ENCODE data around the gene ENOX1.

ENOX1 gene

DNA sequence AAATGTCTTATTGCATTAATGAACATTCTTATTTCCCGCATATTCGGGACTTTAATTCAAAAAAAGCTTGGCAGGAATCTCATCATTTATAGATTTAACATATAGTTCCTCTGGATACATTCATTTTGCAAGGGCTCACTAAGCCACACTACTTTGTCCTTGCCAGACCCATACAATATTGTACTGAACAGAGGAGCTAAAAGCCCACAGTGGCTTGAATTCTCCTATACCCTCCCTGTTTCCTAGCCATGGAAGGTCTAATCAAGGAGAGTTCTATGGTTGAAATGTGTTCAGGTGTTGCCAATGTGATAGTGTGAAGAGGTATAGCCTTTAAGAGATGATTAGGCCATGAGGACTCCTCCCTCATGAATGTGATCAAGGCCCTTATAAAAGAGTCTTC is 298.9 kb downstream of the ENOX1 start:
- H3K27me3 ChIP-seq (ENCODE audit: insufficient read depth, low read length), result no peaks in the 10 kb centered on the region

DNA sequence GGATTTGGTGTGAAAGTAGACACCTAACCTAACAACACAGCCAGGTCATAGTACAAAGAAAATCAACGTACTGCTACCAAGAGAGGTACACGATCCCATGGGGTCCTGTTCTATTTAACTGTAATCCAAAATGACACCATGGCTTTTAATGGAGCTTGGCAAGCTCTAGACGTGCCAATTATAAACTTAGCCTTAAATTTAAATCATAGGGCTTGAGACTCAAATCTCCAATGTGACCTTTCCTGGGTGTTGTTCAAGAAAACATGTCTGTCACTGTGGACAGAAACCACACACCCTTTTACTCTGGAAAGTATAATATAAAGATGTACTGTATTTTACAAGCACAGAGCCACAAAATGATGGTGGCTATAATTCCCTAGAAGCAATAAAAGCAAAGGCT is 299.3 kb downstream of the ENOX1 start:
- H4K91ac ChIP-seq (ENCODE audit: low read depth, low read length), result no peak overlapping the region
- H3K36me3 ChIP-seq (ENCODE audit: control insufficient read depth in 1 of 2, insufficient read depth in 2 of 2, low read length in 2 of 2), result no peaks in the 10 kb centered on the region
- H3K4me3 ChIP-seq (ENCODE audit: low read depth, low read length), result no peak overlapping the region
- no peak overlapping the region for H2BK120ac ChIP-seq (ENCODE audit: insufficient read depth, low read length, poor library complexity)
- H3K27me3 ChIP-seq (ENCODE audit: insufficient read depth, low read length), result no peaks in the 10 kb centered on the region
- no CpG with 5 or more reads among the region's 3 CpGs for WGBS (ENCODE audit: extremely low coverage, insufficient coverage, insufficient read length)
- no peak overlapping the region for H4K8ac ChIP-seq (ENCODE audit: low read depth, low read length)
- no peak overlapping the region for H2BK5ac ChIP-seq (ENCODE audit: low read depth, low read length, poor library complexity)
- no peak overlapping the region for H2AFZ ChIP-seq (ENCODE audit: insufficient read depth, low read length, poor library complexity)
- H3K18ac ChIP-seq (ENCODE audit: low read length), result no peak overlapping the region
- H3K4me2 ChIP-seq (ENCODE audit: low read length), result no peak overlapping the region
- H2AK5ac ChIP-seq (ENCODE audit: low read length), result no peak overlapping the region
- no peak overlapping the region for H3K14ac ChIP-seq (ENCODE audit: low read length)
- no peak overlapping the region for H3K27ac ChIP-seq (ENCODE audit: low read depth, low read length)
- H3K9ac ChIP-seq (ENCODE audit: low read length), result no peak overlapping the region
- no peaks in the 10 kb centered on the region for H3K79me2 ChIP-seq (ENCODE audit: control insufficient read depth, insufficient read depth, low read length, poor library complexity)
- no peak overlapping the region for H3K23ac ChIP-seq (ENCODE audit: low read length)
- no peak for DNase-seq
- no peaks in the 10 kb centered on the region for H3K4me1 ChIP-seq (ENCODE audit: control insufficient read depth in 1 of 2, insufficient read depth in 2 of 2, low read length in 2 of 2)
- no peak overlapping the region for H3K4ac ChIP-seq (ENCODE audit: low read depth, low read length)
- no peak overlapping the region for H2BK12ac ChIP-seq (ENCODE audit: low read length)
- no peaks in the 10 kb centered on the region for H3K9me3 ChIP-seq (ENCODE audit: insufficient read depth, low read depth, low read length)
- no peak overlapping the region for H4K12ac ChIP-seq (ENCODE audit: low read depth, low read length)
- no peaks in the 10 kb centered on the region for H3K79me1 ChIP-seq (ENCODE audit: low read length)

More for the DNA sequence above, 298.9 kb downstream of the ENOX1 start:
- no peak overlapping the region for H3K4me2 ChIP-seq (ENCODE audit: low read length)
- no peak overlapping the region for H3K4ac ChIP-seq (ENCODE audit: low read depth, low read length)
- WGBS (ENCODE audit: extremely low coverage, insufficient coverage, insufficient read length), result no CpG with 5 or more reads among the region's 2 CpGs
- no peaks in the 10 kb centered on the region for H3K4me1 ChIP-seq (ENCODE audit: control insufficient read depth in 1 of 2, insufficient read depth in 2 of 2, low read length in 2 of 2)
- H2AFZ ChIP-seq (ENCODE audit: insufficient read depth, low read length, poor library complexity), result no peak overlapping the region
- DNase-seq, result no peak
- H3K79me2 ChIP-seq (ENCODE audit: control insufficient read depth, insufficient read depth, low read length, poor library complexity), result no peaks in the 10 kb centered on the region
- no peak overlapping the region for H3K18ac ChIP-seq (ENCODE audit: low read length)
- H2BK12ac ChIP-seq (ENCODE audit: low read length), result no peak overlapping the region
- no peak overlapping the region for H3K14ac ChIP-seq (ENCODE audit: low read length)
- H3K27ac ChIP-seq (ENCODE audit: low read depth, low read length), result no peak overlapping the region
- no peaks in the 10 kb centered on the region for H3K79me1 ChIP-seq (ENCODE audit: low read length)
- no peak overlapping the region for H3K9ac ChIP-seq (ENCODE audit: low read length)
- no peak overlapping the region for H2BK5ac ChIP-seq (ENCODE audit: low read depth, low read length, poor library complexity)
- H4K91ac ChIP-seq (ENCODE audit: low read depth, low read length), result no peak overlapping the region
- H4K12ac ChIP-seq (ENCODE audit: low read depth, low read length), result no peak overlapping the region
- H3K9me3 ChIP-seq (ENCODE audit: insufficient read depth, low read depth, low read length), result no peaks in the 10 kb centered on the region
- no peak overlapping the region for H2BK120ac ChIP-seq (ENCODE audit: insufficient read depth, low read length, poor library complexity)
- H3K36me3 ChIP-seq (ENCODE audit: control insufficient read depth in 1 of 2, insufficient read depth in 2 of 2, low read length in 2 of 2), result no peaks in the 10 kb centered on the region
- no peak overlapping the region for H3K4me3 ChIP-seq (ENCODE audit: low read depth, low read length)
- H4K8ac ChIP-seq (ENCODE audit: low read depth, low read length), result no peak overlapping the region
- no peak overlapping the region for H3K23ac ChIP-seq (ENCODE audit: low read length)
- H2AK5ac ChIP-seq (ENCODE audit: low read length), result no peak overlapping the region

DNA sequence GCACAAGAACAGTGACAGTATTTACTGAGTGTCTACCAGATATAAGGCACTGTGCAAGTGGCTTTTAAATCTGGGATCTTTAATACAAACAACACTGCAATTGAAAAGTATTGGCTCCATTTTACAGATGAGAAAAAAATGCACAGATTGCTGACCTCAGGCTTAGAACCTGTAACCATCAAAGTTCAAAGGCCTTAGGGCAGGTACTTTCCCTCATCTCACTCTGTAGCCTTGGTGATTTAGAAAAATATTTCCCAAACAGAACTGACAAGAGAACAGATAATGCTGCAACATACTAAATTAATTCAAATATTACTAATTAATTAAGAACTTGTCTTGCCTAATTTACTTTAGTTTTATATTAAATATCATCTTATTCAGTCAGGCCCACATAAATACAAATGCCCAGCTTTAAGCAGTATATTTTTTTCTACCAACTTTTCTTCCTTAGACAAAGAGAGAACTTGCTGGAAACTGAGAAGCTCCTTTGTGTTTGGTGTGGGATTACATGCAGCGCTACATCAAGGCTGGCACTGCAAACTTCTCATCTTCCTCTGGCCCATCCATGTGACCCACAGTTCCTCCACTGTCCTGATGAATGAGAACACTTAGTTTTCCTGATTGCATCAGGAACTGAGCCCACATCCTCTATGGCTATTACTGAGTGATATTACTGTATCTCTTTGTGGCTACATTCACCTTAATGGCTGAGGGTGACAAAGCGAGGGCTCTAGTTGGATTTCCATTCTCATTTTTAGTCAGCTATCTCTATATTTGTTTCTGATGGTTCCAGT is 302.1 kb downstream of the ENOX1 start:
- no peak overlapping the region for H2AK5ac ChIP-seq (ENCODE audit: low read length)
- no peak overlapping the region for H3K23ac ChIP-seq (ENCODE audit: low read length)
- H4K91ac ChIP-seq (ENCODE audit: low read depth, low read length), result no peak overlapping the region
- H3K14ac ChIP-seq (ENCODE audit: low read length), result no peak overlapping the region
- no peak overlapping the region for H3K4ac ChIP-seq (ENCODE audit: low read depth, low read length)
- no peaks in the 10 kb centered on the region for H3K9me3 ChIP-seq (ENCODE audit: insufficient read depth, low read depth, low read length)
- H3K18ac ChIP-seq (ENCODE audit: low read length), result no peak overlapping the region
- H3K4me2 ChIP-seq (ENCODE audit: low read length), result no peak overlapping the region
- no peak overlapping the region for H3K4me3 ChIP-seq (ENCODE audit: low read depth, low read length)
- no peak overlapping the region for H2AFZ ChIP-seq (ENCODE audit: insufficient read depth, low read length, poor library complexity)
- H3K9ac ChIP-seq (ENCODE audit: low read length), result no peak overlapping the region
- no peak overlapping the region for H2BK12ac ChIP-seq (ENCODE audit: low read length)
- H3K27ac ChIP-seq (ENCODE audit: low read depth, low read length), result no peak overlapping the region
- H4K8ac ChIP-seq (ENCODE audit: low read depth, low read length), result no peak overlapping the region
- no peaks in the 10 kb centered on the region for H3K79me1 ChIP-seq (ENCODE audit: low read length)
- H4K12ac ChIP-seq (ENCODE audit: low read depth, low read length), result no peak overlapping the region
- H3K4me1 ChIP-seq (ENCODE audit: control insufficient read depth in 1 of 2, insufficient read depth in 2 of 2, low read length in 2 of 2), result no peaks in the 10 kb centered on the region
- no peak overlapping the region for H2BK120ac ChIP-seq (ENCODE audit: insufficient read depth, low read length, poor library complexity)
- no peaks in the 10 kb centered on the region for H3K79me2 ChIP-seq (ENCODE audit: control insufficient read depth, insufficient read depth, low read length, poor library complexity)
- H3K27me3 ChIP-seq (ENCODE audit: insufficient read depth, low read length), result no peaks in the 10 kb centered on the region
- no peaks in the 10 kb centered on the region for H3K36me3 ChIP-seq (ENCODE audit: control insufficient read depth in 1 of 2, insufficient read depth in 2 of 2, low read length in 2 of 2)
- DNase-seq, result peak; percentile 50 to 86
- no CpG with 5 or more reads among the region's 2 CpGs for WGBS (ENCODE audit: extremely low coverage, insufficient coverage, insufficient read length)
- H2BK5ac ChIP-seq (ENCODE audit: low read depth, low read length, poor library complexity), result no peak overlapping the region

DNA sequence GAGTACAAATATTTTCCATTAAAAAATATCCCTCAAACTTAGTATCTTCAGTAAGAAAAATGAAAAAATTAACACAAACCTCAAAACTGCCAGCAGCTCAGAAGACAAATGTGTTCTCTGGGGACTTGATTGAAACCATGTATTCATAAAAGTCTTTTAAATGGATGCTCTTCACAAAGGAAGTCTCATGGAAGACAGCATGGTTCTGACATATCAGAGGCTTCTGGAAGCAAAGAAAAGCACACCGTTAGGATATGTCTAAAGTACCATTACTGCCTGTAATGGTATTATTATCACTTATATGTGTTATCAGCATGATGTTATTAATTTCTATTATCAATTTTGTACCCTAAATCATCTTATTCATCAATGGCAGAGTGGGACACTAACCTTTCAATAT is 302.8 kb downstream of the ENOX1 start:
- H3K36me3 ChIP-seq (ENCODE audit: control insufficient read depth in 1 of 2, insufficient read depth in 2 of 2, low read length in 2 of 2), result no peaks in the 10 kb centered on the region
- H3K27me3 ChIP-seq (ENCODE audit: insufficient read depth, low read length), result no peaks in the 10 kb centered on the region

More for the DNA sequence above, 302.8 kb downstream of the ENOX1 start:
- H3K4me3 ChIP-seq (ENCODE audit: low read depth, low read length), result no peak overlapping the region
- no peaks in the 10 kb centered on the region for H3K79me2 ChIP-seq (ENCODE audit: control insufficient read depth, insufficient read depth, low read length, poor library complexity)
- H3K4ac ChIP-seq (ENCODE audit: low read depth, low read length), result no peak overlapping the region
- no peak overlapping the region for H2BK120ac ChIP-seq (ENCODE audit: insufficient read depth, low read length, poor library complexity)
- no peak overlapping the region for H4K91ac ChIP-seq (ENCODE audit: low read depth, low read length)
- H4K8ac ChIP-seq (ENCODE audit: low read depth, low read length), result no peak overlapping the region
- H3K23ac ChIP-seq (ENCODE audit: low read length), result no peak overlapping the region
- H3K9me3 ChIP-seq (ENCODE audit: insufficient read depth, low read depth, low read length), result no peaks in the 10 kb centered on the region
- no peak overlapping the region for H2BK5ac ChIP-seq (ENCODE audit: low read depth, low read length, poor library complexity)
- DNase-seq, result no peak
- WGBS (ENCODE audit: extremely low coverage, insufficient coverage, insufficient read length), result no CpG with 5 or more reads among the region's 1 CpG
- H3K27ac ChIP-seq (ENCODE audit: low read depth, low read length), result no peak overlapping the region
- H3K14ac ChIP-seq (ENCODE audit: low read length), result no peak overlapping the region
- H2AK5ac ChIP-seq (ENCODE audit: low read length), result no peak overlapping the region
- no peak overlapping the region for H3K4me2 ChIP-seq (ENCODE audit: low read length)
- no peaks in the 10 kb centered on the region for H3K79me1 ChIP-seq (ENCODE audit: low read length)
- H3K9ac ChIP-seq (ENCODE audit: low read length), result no peak overlapping the region
- H2AFZ ChIP-seq (ENCODE audit: insufficient read depth, low read length, poor library complexity), result no peak overlapping the region
- no peak overlapping the region for H2BK12ac ChIP-seq (ENCODE audit: low read length)
- no peak overlapping the region for H3K18ac ChIP-seq (ENCODE audit: low read length)
- H3K4me1 ChIP-seq (ENCODE audit: control insufficient read depth in 1 of 2, insufficient read depth in 2 of 2, low read length in 2 of 2), result no peaks in the 10 kb centered on the region
- H4K12ac ChIP-seq (ENCODE audit: low read depth, low read length), result no peak overlapping the region
